HUES64 (cell line): ENCODE data around the gene SH3BP2. TPM values are rescaled to one million over a fixed set of nuclear protein-coding genes. Genes with fewer than 3 reads are reported as not detected.
A peak's percentile ranks its signal among the peaks of the same experiment; 100 is the strongest.

Experiments
- H3K27ac ChIP-seq: 2 replicates; pipeline ENCODE4 v1.7.0; 2013; ENCODE audit warnings: low read depth, low read length, inconsistent platforms
- H3K27me3 ChIP-seq: 2 replicates; pipeline ENCODE4 v1.6.1; 2013; ENCODE audit warnings: mild to moderate bottlenecking, low read length; ENCODE audit not compliant: insufficient read depth
- H3K36me3 ChIP-seq: 2 replicates; pipeline ENCODE4 v1.6.1; 2013; ENCODE audit warnings: mild to moderate bottlenecking, low read length; ENCODE audit not compliant: insufficient read depth
- H3K4me1 ChIP-seq: 2 replicates; pipeline ENCODE4 v1.6.1; 2013; ENCODE audit warnings: mild to moderate bottlenecking, low read length, moderate library complexity; ENCODE audit not compliant: insufficient read depth
- H3K4me3 ChIP-seq: 2 replicates; pipeline ENCODE4 v1.5.1; 2013; ENCODE audit warnings: mild to moderate bottlenecking, low read length, moderate library complexity
- H3K9ac ChIP-seq: 2 replicates; pipeline ENCODE4 v1.6.1; 2013; ENCODE audit warnings: mild to moderate bottlenecking, low read depth, low read length
- H3K9me3 ChIP-seq: 2 replicates; pipeline ENCODE4 v1.6.1; 2013; ENCODE audit warnings: low read depth, low read length; ENCODE audit not compliant: insufficient read depth
- WGBS: fragments of 150-250, 120-280 bp; methylation state at CpG from one replicate; pipeline ENCODE4 v1.1.7; 2013; ENCODE audit warnings: missing lambda C conversion rate; 5-methylcytosine and 5-hydroxymethylcytosine counted together
- polyA plus RNA-seq, 2 experiments: library from polyadenylated mRNA; stranded (reverse); fragments of 50-300 nt; gene quantifications; one replicate each; pipeline ENCODE4 v1.2.3, GENCODE V29; 2013

The SH3BP2 gene, protein sequence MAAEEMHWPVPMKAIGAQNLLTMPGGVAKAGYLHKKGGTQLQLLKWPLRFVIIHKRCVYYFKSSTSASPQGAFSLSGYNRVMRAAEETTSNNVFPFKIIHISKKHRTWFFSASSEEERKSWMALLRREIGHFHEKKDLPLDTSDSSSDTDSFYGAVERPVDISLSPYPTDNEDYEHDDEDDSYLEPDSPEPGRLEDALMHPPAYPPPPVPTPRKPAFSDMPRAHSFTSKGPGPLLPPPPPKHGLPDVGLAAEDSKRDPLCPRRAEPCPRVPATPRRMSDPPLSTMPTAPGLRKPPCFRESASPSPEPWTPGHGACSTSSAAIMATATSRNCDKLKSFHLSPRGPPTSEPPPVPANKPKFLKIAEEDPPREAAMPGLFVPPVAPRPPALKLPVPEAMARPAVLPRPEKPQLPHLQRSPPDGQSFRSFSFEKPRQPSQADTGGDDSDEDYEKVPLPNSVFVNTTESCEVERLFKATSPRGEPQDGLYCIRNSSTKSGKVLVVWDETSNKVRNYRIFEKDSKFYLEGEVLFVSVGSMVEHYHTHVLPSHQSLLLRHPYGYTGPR
- 11.2 TPM for polyA plus RNA-seq (2013, experiment 1 of 2)
- 14.6 TPM for polyA plus RNA-seq (2013, experiment 2 of 2)

DNA sequence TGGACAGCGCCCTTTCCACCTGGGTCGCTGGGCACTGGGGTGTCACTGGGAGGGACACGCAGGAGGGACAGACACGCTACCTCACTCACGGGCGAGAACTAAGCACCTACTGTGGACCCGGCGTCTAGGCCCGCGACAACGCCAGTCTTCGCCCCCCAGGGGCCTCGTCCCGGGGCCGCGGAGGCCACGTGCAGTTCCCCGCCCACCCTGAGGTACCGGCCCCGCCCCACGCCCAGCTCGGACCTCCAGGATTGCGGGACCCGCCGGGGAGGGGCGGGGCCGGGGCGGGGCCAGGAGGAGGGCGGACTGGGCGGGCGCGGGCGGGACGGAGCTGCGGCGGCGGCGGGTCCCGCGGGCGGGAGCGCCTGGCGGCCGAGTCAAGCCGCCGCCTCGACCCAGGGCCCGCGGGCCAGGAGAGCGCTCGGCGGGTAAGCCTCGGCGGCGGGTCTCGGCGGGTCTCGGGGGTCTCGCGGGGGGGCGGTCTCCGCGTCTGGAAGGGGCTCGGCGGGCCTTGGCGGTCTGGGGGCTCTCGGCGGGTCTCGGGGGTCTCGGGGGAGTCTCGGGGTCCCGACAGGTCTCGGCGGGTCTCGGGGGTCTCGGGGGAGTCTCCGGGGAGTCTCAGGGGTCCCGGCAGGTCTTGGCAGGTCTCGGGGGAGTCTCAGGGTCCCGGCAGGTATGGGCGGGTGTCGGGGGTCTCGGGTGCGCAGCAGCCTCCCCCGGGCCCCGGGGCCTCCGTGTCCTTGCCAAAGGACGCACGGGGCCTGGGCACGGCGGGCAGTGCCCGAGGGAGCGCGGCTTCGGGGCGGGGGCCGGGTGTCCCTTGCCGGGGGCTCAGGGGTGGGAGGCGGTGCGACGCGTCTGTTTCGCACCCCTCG is at the start of gene SH3BP2:
Gene SH3BP2 (plus strand): TSS at position 375 of the 875 bp plus-strand sequence. CDS start 27,533 bp downstream, outside the sequence.
- 5% methylated on average over 104 of the region's 104 CpGs for WGBS
- Histone ChIP-seq H3K27me3 (peaks cover 25% of the 10 kb centered on the region), H3K9me3 (no peaks in the 10 kb centered on the region), H3K9ac (no peak within 1 kb of the TSS; the same call in 1 of the 2 replicates), H3K27ac (no peak within 1 kb of the TSS), H3K4me3 (peak within 1 kb of the TSS; percentile 49), H3K4me1 (no peaks in the 10 kb centered on the region), H3K36me3 (no peaks in the 10 kb centered on the region)

- Histone ChIP-seq H3K36me3 (peaks cover 61% of the 10 kb centered on the region), H3K27me3 (no peaks in the 10 kb centered on the region), H3K4me1 (no peaks in the 10 kb centered on the region), H3K27ac (no peak overlapping the region), H3K9ac (no peak overlapping the region), H3K4me3 (no peak overlapping the region), H3K9me3 (no peaks in the 10 kb centered on the region)
- 93% methylated on average over 21 of the region's 21 CpGs for WGBS
These were observed 49.1 kb upstream of the SH3BP2 start for GRCh38 chr4:2743518-2744445.

GRCh38 chr4:2744576-2745270 is 48.2 kb upstream of the SH3BP2 start:
- no peak overlapping the region for H3K9ac ChIP-seq
- 94% methylated on average over 28 of the region's 28 CpGs for WGBS
- no peak overlapping the region for H3K4me3 ChIP-seq
- H3K4me1 ChIP-seq = no peaks in the 10 kb centered on the region
- H3K27me3 ChIP-seq = no peaks in the 10 kb centered on the region
- peaks cover 61% of the 10 kb centered on the region for H3K36me3 ChIP-seq
- H3K27ac ChIP-seq = no peak overlapping the region
- H3K9me3 ChIP-seq = no peaks in the 10 kb centered on the region

DNA sequence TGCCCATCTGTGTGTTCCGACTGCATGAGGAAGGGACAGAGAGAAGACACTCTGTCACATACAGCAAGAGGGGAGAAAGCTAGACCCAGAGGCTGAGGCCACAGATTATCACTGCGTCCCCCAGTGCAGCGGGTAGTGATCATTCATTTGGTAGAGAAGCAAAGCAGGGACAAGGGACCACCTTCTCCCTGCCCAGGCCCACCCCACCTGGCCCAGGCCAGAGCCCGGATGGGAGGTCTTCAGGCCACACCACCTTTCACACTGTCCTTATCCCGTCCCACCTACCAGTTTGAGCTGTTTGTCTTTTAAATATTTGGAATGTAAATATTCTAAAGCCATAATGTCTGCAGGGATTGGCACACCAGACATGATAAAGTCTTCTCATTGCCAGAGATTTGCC is 47.4 kb upstream of the SH3BP2 start:
- Histone ChIP-seq H3K9ac (no peak overlapping the region), H3K4me3 (no peak overlapping the region), H3K36me3 (peaks cover 61% of the 10 kb centered on the region), H3K27ac (no peak overlapping the region), H3K4me1 (no peaks in the 10 kb centered on the region), H3K27me3 (no peaks in the 10 kb centered on the region), H3K9me3 (no peaks in the 10 kb centered on the region)
- WGBS = 99% methylated on average over 4 of the region's 5 CpGs

DNA sequence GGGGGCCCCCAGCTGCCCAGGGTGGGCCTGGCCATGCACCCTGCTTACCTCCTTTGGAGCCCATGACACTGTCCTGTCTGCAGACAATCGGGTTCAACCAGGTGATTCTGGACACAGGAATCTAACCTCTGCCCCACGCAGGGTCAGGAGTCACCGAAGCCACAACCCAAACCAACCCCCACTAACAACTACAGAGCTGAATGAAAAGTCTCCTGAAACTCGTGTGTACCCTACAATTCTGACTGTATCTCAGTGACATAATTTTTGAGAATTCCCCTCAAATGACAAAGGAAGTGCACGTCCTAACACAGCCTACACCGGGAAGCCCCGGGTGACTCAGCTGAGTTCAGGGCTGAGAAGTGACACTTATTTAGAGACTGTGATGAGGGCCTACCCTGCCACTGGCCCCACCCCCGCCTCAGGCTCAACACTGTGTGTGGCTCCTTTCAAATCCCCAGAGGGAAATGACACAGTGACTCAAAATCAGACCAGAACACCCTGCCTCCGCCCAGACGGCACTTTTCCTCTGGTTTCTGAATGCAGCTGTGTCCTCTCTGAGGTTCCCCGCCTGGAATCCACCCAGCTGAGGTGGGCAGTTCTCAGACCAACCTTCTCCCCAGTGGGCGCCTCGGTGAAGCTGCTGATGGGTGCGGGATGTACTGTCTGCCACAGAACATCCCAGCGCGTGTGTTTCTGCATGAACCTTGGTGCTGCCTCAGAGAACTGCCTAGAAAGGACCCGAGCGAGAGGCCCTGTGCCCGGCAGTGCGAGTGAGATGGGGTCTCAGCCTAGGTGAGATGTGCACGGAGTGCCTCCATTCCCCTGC is 46.7 kb upstream of the SH3BP2 start:
- no peak overlapping the region for H3K27ac ChIP-seq
- H3K4me3 ChIP-seq = no peak overlapping the region
- 85% methylated on average over 21 of the region's 21 CpGs for WGBS

DNA sequence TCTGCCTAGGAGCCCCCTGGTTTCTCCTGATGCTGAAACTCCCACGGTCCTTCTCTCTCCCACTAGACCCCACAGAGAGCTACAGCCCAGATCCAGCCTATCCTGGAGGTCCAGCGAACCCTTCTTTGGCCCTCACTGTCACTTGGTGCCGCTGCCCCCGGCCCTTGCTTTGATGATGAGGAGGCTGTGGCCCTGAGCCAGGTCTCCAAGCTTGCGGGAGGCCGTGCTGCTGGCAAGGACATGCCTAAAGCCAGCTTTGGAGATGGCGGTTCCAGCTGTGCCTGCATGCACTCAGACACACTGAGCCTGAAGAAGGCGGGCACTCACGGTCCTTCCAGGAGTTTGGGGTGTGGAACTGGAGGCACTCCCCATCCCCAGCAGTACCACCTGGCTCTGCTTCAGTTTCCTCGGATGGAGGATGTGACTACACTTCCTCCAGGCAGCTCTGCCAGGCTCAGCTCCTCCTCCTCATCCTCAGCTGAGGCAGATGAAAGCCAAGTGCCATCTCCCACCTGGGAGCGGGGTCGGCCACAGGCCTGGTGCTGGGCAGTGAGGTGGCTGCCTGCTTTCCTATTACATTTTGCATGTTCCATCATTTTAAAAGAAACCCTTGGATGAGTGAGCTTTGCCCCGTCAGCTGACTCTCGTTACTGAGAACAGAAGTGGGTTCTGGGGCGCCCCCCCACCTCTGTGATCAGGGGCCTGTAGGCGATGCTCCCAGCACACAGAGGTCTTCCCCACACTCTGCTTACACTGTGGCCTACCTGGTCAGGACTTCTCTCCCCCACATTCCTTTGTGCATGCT is 45.8 kb upstream of the SH3BP2 start:
- Histone ChIP-seq H3K36me3 (peaks cover 59% of the 10 kb centered on the region), H3K9ac (no peak overlapping the region), H3K27ac (no peak overlapping the region)

More for the DNA sequence above, 46.7 kb upstream of the SH3BP2 start:
- Histone ChIP-seq H3K36me3 (peaks cover 61% of the 10 kb centered on the region), H3K9me3 (no peaks in the 10 kb centered on the region), H3K27me3 (no peaks in the 10 kb centered on the region), H3K9ac (no peak overlapping the region), H3K4me1 (no peaks in the 10 kb centered on the region)

DNA sequence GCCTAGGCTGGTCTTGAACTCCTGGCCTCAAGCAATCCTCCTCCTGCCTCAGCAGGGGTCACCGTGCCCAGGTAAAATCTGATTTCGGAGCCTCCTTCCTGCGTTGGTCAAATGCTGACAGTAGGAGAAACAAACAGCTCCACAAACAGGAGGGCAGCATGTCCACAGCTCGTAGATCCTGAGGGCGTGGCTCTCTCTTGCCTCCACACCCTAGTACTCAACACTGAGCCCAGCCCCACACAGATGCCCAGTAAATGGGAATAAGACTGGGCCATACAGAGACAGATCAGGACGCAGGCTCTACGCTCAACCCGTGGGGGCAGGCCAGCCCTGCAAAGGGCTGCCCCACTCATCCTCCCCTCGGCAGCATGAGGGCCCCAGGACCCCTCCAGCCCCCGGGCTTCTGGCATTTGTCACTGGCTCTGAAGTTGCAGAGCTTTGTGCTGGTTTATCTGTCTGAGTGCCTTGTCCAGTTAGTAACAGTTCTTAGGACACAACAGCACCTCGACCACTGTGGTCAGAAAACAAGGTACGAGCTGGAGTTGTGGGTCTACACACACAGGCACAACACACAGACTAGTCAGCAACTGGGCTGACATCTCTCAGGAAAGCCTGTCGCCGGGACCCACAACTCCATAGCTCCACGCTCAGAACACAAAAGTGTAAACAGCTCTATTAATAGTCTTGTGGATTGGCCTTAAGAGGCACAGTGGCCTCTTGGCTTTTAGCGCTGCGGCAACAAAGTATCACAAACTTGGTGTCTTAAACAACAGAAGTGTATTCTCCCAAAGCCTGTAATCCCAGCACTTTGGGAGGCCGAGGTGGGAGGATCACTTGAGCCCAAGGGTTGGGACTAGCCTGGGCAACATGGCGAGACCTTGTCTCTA is 41.9 kb upstream of the SH3BP2 start:
- Histone ChIP-seq H3K9ac (no peak overlapping the region), H3K4me3 (no peak overlapping the region)
- 94% methylated on average over 19 of the region's 19 CpGs for WGBS

More for the DNA sequence above, 45.8 kb upstream of the SH3BP2 start:
- WGBS = 92% methylated on average over 16 of the region's 16 CpGs
- no peaks in the 10 kb centered on the region for H3K27me3 ChIP-seq
- no peaks in the 10 kb centered on the region for H3K9me3 ChIP-seq
- no peak overlapping the region for H3K4me3 ChIP-seq
- H3K4me1 ChIP-seq = no peaks in the 10 kb centered on the region

GRCh38 chr4:2753436-2753835 is 39.4 kb upstream of the SH3BP2 start:
- 98% methylated on average over 4 of the region's 4 CpGs for WGBS
- Histone ChIP-seq H3K4me1 (peaks cover 3% of the 10 kb centered on the region; the same call in 1 of the 2 replicates), H3K9me3 (no peaks in the 10 kb centered on the region), H3K4me3 (no peak overlapping the region), H3K9ac (no peak overlapping the region), H3K27ac (no peak overlapping the region), H3K27me3 (no peaks in the 10 kb centered on the region), H3K36me3 (no peaks in the 10 kb centered on the region)

More for the DNA sequence above, 41.9 kb upstream of the SH3BP2 start:
- Histone ChIP-seq H3K9me3 (no peaks in the 10 kb centered on the region), H3K36me3 (peaks cover 20% of the 10 kb centered on the region), H3K27me3 (no peaks in the 10 kb centered on the region), H3K4me1 (no peaks in the 10 kb centered on the region), H3K27ac (no peak overlapping the region)
